HepG2 (cell line): ENCODE measurements around the gene PSMC4. TPM values are rescaled to one million over a fixed set of nuclear protein-coding genes. Genes with fewer than 3 reads are reported as not detected.

Source experiments
- BRCA1 ChIP-seq: sonication (generic); formaldehyde crosslinking; IDR thresholded peaks from 2 replicates; pipeline ENCODE4 v1.4.0; 2020; ENCODE audit warnings: missing genetic modification reagents
- CREB1 ChIP-seq, 2 experiments: fragments of 450-650 bp in 1 of 2; IDR thresholded peaks; 2 replicates each; pipeline ENCODE4 v1.6.1; 2016 to 2017; ENCODE audit warnings: control low read depth in 1 of 2, mild to moderate bottlenecking in 1 of 2, missing compliant biosample characterization in 1 of 2, missing genetic modification characterization in 1 of 2
- JARID2 ChIP-seq: sonication (generic); formaldehyde crosslinking; IDR thresholded peaks from 2 replicates; pipeline ENCODE4 v1.8.1; 2023; ENCODE audit warnings: missing genetic modification reagents, inconsistent platforms; ENCODE audit not compliant: insufficient replicate concordance
- JUNB ChIP-seq: sonication (generic); formaldehyde crosslinking; IDR thresholded peaks from 2 replicates; pipeline ENCODE4 v1.8.0; 2022; ENCODE audit warnings: missing genetic modification reagents, mild to moderate bottlenecking, borderline replicate concordance
- JUND ChIP-seq: sonication (generic); formaldehyde crosslinking; IDR thresholded peaks from 2 replicates; pipeline ENCODE4 v1.8.0; 2022; ENCODE audit warnings: mild to moderate bottlenecking, missing genetic modification reagents
- KDM5B ChIP-seq: sonication (generic); formaldehyde crosslinking; IDR thresholded peaks from 2 replicates; pipeline ENCODE4 v1.4.0; 2020; ENCODE audit warnings: missing genetic modification reagents, mild to moderate bottlenecking, borderline replicate concordance
- NFYC ChIP-seq: IDR thresholded peaks from 2 replicates; pipeline ENCODE4 v1.6.1; 2016; ENCODE audit warnings: missing genetic modification reagents, missing compliant biosample characterization
- POGK ChIP-seq: sonication (generic); formaldehyde crosslinking; conservative IDR thresholded peaks from 2 replicates; pipeline ENCODE4 v1.8.0; 2022; ENCODE audit warnings: mild to moderate bottlenecking, moderate library complexity, missing genetic modification reagents
- RNF2 ChIP-seq: fragments of 450-650 bp; conservative IDR thresholded peaks from 2 replicates; pipeline ENCODE4 v1.6.1; 2016; ENCODE audit warnings: low read depth
- RORA ChIP-seq: sonication (generic); formaldehyde crosslinking; IDR thresholded peaks from 2 replicates; pipeline ENCODE4 v1.5.0; 2020; ENCODE audit warnings: mild to moderate bottlenecking, missing genetic modification reagents, moderate library complexity
- SMAD1 ChIP-seq: sonication (generic); formaldehyde crosslinking; IDR thresholded peaks from 2 replicates; pipeline ENCODE4 v1.4.0; 2020; ENCODE audit warnings: missing genetic modification reagents, low read depth, mild to moderate bottlenecking, borderline replicate concordance
- STAG1 ChIP-seq: sonication (generic); formaldehyde crosslinking; IDR thresholded peaks from 2 replicates; pipeline ENCODE4 v1.4.0; 2020; ENCODE audit warnings: missing genetic modification reagents
- ZBTB1 ChIP-seq: sonication (generic); formaldehyde crosslinking; IDR thresholded peaks from 2 replicates; pipeline ENCODE4 v1.4.0; 2020; ENCODE audit warnings: missing genetic modification reagents, borderline replicate concordance
- ZBTB38 ChIP-seq: sonication (generic); formaldehyde crosslinking; IDR thresholded peaks from 2 replicates; pipeline ENCODE4 v1.5.1; 2020; ENCODE audit warnings: mild to moderate bottlenecking, missing genetic modification reagents
- ZNF598 ChIP-seq: sonication (generic); formaldehyde crosslinking; IDR thresholded peaks from 2 replicates; pipeline ENCODE4 v1.5.1; 2020; ENCODE audit warnings: mild to moderate bottlenecking, missing genetic modification reagents, borderline replicate concordance
- ZNF614 ChIP-seq: IDR thresholded peaks from 2 replicates; pipeline ENCODE4 v1.6.1; 2018; ENCODE audit warnings: missing biosample characterization, missing genetic modification reagents, inconsistent platforms, borderline replicate concordance
- ZNF670 ChIP-seq: sonication (generic); formaldehyde crosslinking; IDR thresholded peaks from 2 replicates; pipeline ENCODE4 v1.8.0; 2022; ENCODE audit warnings: mild to moderate bottlenecking, missing genetic modification reagents, borderline replicate concordance
- ZNF709 ChIP-seq: sonication (generic); formaldehyde crosslinking; IDR thresholded peaks from 2 replicates; pipeline ENCODE4 v1.5.0; 2020; ENCODE audit warnings: mild to moderate bottlenecking, missing genetic modification reagents
- ZNF749 ChIP-seq: sonication (generic); formaldehyde crosslinking; IDR thresholded peaks from 2 replicates; pipeline ENCODE4 v1.8.0; 2022; ENCODE audit warnings: mild to moderate bottlenecking, missing genetic modification reagents, moderate library complexity, borderline replicate concordance
- ZNF772 ChIP-seq: sonication (generic); formaldehyde crosslinking; IDR thresholded peaks from 2 replicates; pipeline ENCODE4 v1.5.0; 2020; ENCODE audit warnings: mild to moderate bottlenecking, missing genetic modification reagents
- ZNF776 ChIP-seq: sonication (generic); formaldehyde crosslinking; IDR thresholded peaks from 2 replicates; pipeline ENCODE4 v1.4.0; 2020; ENCODE audit warnings: mild to moderate bottlenecking, missing genetic modification reagents
- ZNF790 ChIP-seq: sonication (generic); formaldehyde crosslinking; IDR thresholded peaks from 2 replicates; pipeline ENCODE4 v1.8.0; 2022; ENCODE audit warnings: missing genetic modification reagents, mild to moderate bottlenecking, borderline replicate concordance
- polyA plus RNA-seq, 8 experiments: library from polyadenylated mRNA; depleted of rRNA in 3 of 8; stranded (reverse) in 7 of 8; unstranded in 1 of 8; fragments of >200 nt; fragmentation: Illumina TruSeq in 4 of 8; extraction: Trizol in 4 of 8; gene quantifications; 2 replicates each; pipeline versions ENCODE4 v1.2.1 to v1.2.3, GENCODE V29; 2011 to 2016; ENCODE audit warnings: low read depth in 4 of 8, missing spikeins in 1 of 8, mixed read lengths in 1 of 8; ENCODE audit not compliant: insufficient read depth in 1 of 8
- total RNA-seq, 5 experiments: library from RNA; depleted of rRNA; stranded (reverse); fragments of >200 nt; fragmentation: Illumina TruSeq; extraction: Trizol; gene quantifications; 2 replicates each; pipeline ENCODE4 v1.2.3, GENCODE V29; 2016; ENCODE audit warnings: low read depth in 1 of 5
- TF ChIP-seq, protein P1 (sequence below): sonication (generic); formaldehyde crosslinking; IDR thresholded peaks from 2 replicates; pipeline ENCODE4 v1.5.0; 2020; ENCODE audit warnings: mild to moderate bottlenecking, missing genetic modification reagents
- TF ChIP-seq, protein P2 (sequence below): sonication (generic); formaldehyde crosslinking; IDR thresholded peaks from 2 replicates; pipeline ENCODE4 v1.4.0; 2020; ENCODE audit warnings: missing genetic modification reagents

PSMC4 gene
- total and polyA plus RNA-seq, 2 of the 13 experiments (the other 11 are each of a cell fraction or from before 2014, with no cell fraction given): 49.9 to 160 TPM

- peak; percentile 92 for TF ChIP-seq CREB1 (IDR thresholded peaks at IDR 0.05)
- TF ChIP-seq CREB1 (CRISPR knock-in tag; IDR thresholded peaks at IDR 0.05): peak; percentile 99
- TF ChIP-seq RNF2: no peak; the same call in 1 of the 2 replicates
- no peak for TF ChIP-seq JUNB (CRISPR knock-in tag)
- TF ChIP-seq BRCA1 (CRISPR knock-in tag): no peak; the same call in 1 of the 2 replicates
- peak; percentile 98 for TF ChIP-seq ZBTB38 (CRISPR knock-in tag)
- TF ChIP-seq ZNF772 (CRISPR knock-in tag): peak; percentile 84
- no peak for TF ChIP-seq JARID2 (CRISPR knock-in tag)
- TF ChIP-seq STAG1 (CRISPR knock-in tag): peak; percentile 99
- peak; percentile 81 for TF ChIP-seq ZNF614 (CRISPR knock-in tag)
- peak; percentile 66; the same call in 1 of the 2 replicates for TF ChIP-seq ZNF598 (CRISPR knock-in tag)
- no peak for TF ChIP-seq RORA (CRISPR knock-in tag)
- TF ChIP-seq JUND (CRISPR knock-in tag): no peak
- no peak; the same call in 1 of the 2 replicates for TF ChIP-seq ZNF749
- TF ChIP-seq, protein P1, sequence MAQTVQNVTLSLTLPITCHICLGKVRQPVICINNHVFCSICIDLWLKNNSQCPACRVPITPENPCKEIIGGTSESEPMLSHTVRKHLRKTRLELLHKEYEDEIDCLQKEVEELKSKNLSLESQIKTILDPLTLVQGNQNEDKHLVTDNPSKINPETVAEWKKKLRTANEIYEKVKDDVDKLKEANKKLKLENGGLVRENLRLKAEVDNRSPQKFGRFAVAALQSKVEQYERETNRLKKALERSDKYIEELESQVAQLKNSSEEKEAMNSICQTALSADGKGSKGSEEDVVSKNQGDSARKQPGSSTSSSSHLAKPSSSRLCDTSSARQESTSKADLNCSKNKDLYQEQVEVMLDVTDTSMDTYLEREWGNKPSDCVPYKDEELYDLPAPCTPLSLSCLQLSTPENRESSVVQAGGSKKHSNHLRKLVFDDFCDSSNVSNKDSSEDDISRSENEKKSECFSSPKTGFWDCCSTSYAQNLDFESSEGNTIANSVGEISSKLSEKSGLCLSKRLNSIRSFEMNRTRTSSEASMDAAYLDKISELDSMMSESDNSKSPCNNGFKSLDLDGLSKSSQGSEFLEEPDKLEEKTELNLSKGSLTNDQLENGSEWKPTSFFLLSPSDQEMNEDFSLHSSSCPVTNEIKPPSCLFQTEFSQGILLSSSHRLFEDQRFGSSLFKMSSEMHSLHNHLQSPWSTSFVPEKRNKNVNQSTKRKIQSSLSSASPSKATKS (CRISPR knock-in tag): no peak
- TF ChIP-seq, protein P2, sequence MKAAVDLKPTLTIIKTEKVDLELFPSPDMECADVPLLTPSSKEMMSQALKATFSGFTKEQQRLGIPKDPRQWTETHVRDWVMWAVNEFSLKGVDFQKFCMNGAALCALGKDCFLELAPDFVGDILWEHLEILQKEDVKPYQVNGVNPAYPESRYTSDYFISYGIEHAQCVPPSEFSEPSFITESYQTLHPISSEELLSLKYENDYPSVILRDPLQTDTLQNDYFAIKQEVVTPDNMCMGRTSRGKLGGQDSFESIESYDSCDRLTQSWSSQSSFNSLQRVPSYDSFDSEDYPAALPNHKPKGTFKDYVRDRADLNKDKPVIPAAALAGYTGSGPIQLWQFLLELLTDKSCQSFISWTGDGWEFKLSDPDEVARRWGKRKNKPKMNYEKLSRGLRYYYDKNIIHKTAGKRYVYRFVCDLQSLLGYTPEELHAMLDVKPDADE (CRISPR knock-in tag): no peak
- no peak for TF ChIP-seq ZBTB1
- TF ChIP-seq KDM5B (CRISPR knock-in tag): peak; percentile 95; the same call in 1 of the 2 replicates
- TF ChIP-seq NFYC (CRISPR knock-in tag): peak; percentile 76
- no peak for TF ChIP-seq ZNF670
- no peak for TF ChIP-seq ZNF790 (CRISPR knock-in tag)
- peak; percentile 96 for TF ChIP-seq POGK (CRISPR knock-in tag)
- no peak; the same call in 1 of the 2 replicates for TF ChIP-seq ZNF709 (CRISPR knock-in tag)
- peak; percentile 71; the same call in 1 of the 2 replicates for TF ChIP-seq ZNF776 (CRISPR knock-in tag)
- TF ChIP-seq SMAD1: peak; percentile 86; the same call in 1 of the 2 replicates
These were observed at the start of gene PSMC4 (continued) for GRCh38 chr19:39970675-39971379.
